WERI-Rb-1 (cell line): Measurements from ENCODE around the gene SH3GLB2.
"Not testable (repeated sequence)": the region's sequence is repeated elsewhere in the genome, so short reads cannot be mapped to it uniquely, and the experiment has no call there.

Experiments
- DNase-seq: peaks from one replicate; pipeline ENCODE4 v3.0.0-alpha.2; 2020
- H3K27ac ChIP-seq: fragments of 250-450 bp; sonication (Bioruptor Pico); 2 replicates; pipeline ENCODE4 v1.5.1; 2020; ENCODE audit warnings: mild to moderate bottlenecking, moderate library complexity
- H3K27me3 ChIP-seq: fragments of 250-450 bp; sonication (Bioruptor Pico); 2 replicates; pipeline ENCODE4 v1.5.1; 2021; ENCODE audit warnings: mild to moderate bottlenecking, low read depth, moderate library complexity; ENCODE audit not compliant: insufficient read depth, severe bottlenecking
- H3K36me3 ChIP-seq: fragments of 250-450 bp; sonication (Bioruptor Pico); 2 replicates; pipeline ENCODE4 v1.5.1; 2020; ENCODE audit warnings: mild to moderate bottlenecking, moderate library complexity
- H3K4me3 ChIP-seq: 2 replicates; pipeline ENCODE4 v1.5.1; 2011; ENCODE audit warnings: low read depth, mild to moderate bottlenecking, control low read depth, low read length
- H3K9me3 ChIP-seq: fragments of 250-450 bp; sonication (Bioruptor Pico); 2 replicates; pipeline ENCODE4 v1.5.1; 2021; ENCODE audit warnings: mild to moderate bottlenecking, moderate library complexity; ENCODE audit not compliant: severe bottlenecking
- CTCF ChIP-seq: IDR thresholded peaks from 2 replicates; pipeline ENCODE4 v1.5.1; 2011; ENCODE audit warnings: low read depth, mild to moderate bottlenecking, control low read depth, inconsistent platforms, low read length

Gene SH3GLB2

GRCh38 chr9:129036241-129036922 is 8.3 kb upstream of the SH3GLB2 start, which contains the start of gene MIGA2:
Gene MIGA2 (plus strand): TSS chr9:129036626. CDS start chr9:129040595, 3,969 bp downstream.
- Histone ChIP-seq H3K27ac (peak within 1 kb of the TSS; percentile 73), H3K36me3 (peaks cover 14% of the 10 kb centered on the region), H3K4me3 (peak within 1 kb of the TSS; percentile 95), H3K9me3 (no peaks in the 10 kb centered on the region), H3K27me3 (no peaks in the 10 kb centered on the region)
- TF ChIP-seq CTCF: no peak
- DNase-seq: peak; percentile 100

- peak overlapping the region; percentile 73 for H3K27ac ChIP-seq
- H3K36me3 ChIP-seq, H3K9me3 ChIP-seq, DNase-seq, H3K27me3 ChIP-seq: not testable (repeated sequence)
- H3K4me3 ChIP-seq: peak overlapping the region; percentile 39
Measured at GRCh38 chr9:129035838-129036237, 7.7 kb upstream of the SH3GLB2 start.

GRCh38 chr9:129033216-129033615 is 5.1 kb upstream of the SH3GLB2 start:
- H3K4me3 ChIP-seq: no peak overlapping the region
- H3K27ac ChIP-seq: no peak overlapping the region
- H3K36me3 ChIP-seq: no peaks in the 10 kb centered on the region
- H3K27me3 ChIP-seq: no peaks in the 10 kb centered on the region
- no peaks in the 10 kb centered on the region for H3K9me3 ChIP-seq
- DNase-seq: no peak
- TF ChIP-seq CTCF: no peak

- TF ChIP-seq CTCF: no peak
- H3K27me3 ChIP-seq: no peaks in the 10 kb centered on the region
- no peak for DNase-seq
- no peak overlapping the region for H3K27ac ChIP-seq
- H3K36me3 ChIP-seq: peaks cover 2% of the 10 kb centered on the region; the same call in 1 of the 2 replicates
- no peaks in the 10 kb centered on the region for H3K9me3 ChIP-seq
- no peak overlapping the region for H3K4me3 ChIP-seq
Measured at GRCh38 chr9:129032541-129033159, 4.5 kb upstream of the SH3GLB2 start.

GRCh38 chr9:129031514-129031913 is 3.4 kb upstream of the SH3GLB2 start:
- Histone ChIP-seq H3K27me3 (no peaks in the 10 kb centered on the region), H3K9me3 (no peaks in the 10 kb centered on the region), H3K4me3 (no peak overlapping the region), H3K27ac (no peak overlapping the region), H3K36me3 (peaks cover 3% of the 10 kb centered on the region; the same call in 1 of the 2 replicates)
- TF ChIP-seq CTCF: no peak
- no peak for DNase-seq

GRCh38 chr9:129030191-129030590 is 2.1 kb upstream of the SH3GLB2 start:
- H3K9me3 ChIP-seq: no peaks in the 10 kb centered on the region
- no peak overlapping the region for H3K27ac ChIP-seq
- no peak overlapping the region for H3K4me3 ChIP-seq
- no peak for TF ChIP-seq CTCF
- H3K27me3 ChIP-seq: no peaks in the 10 kb centered on the region
- peaks cover 8% of the 10 kb centered on the region; the same call in 1 of the 2 replicates for H3K36me3 ChIP-seq
- no peak for DNase-seq
